Endodermal cell (in vitro differentiated cells): ENCODE data around the gene ANKRD65. TPM values are rescaled to one million over a fixed set of nuclear protein-coding genes. Genes with fewer than 3 reads are reported as not detected.
A peak's percentile ranks its signal among the peaks of the same experiment; 100 is the strongest.

Source experiments
- DNase-seq: peaks from one replicate; pipeline ENCODE4 v3.0.0-alpha.2; 2017
- H3K27ac ChIP-seq: 2 replicates; pipeline ENCODE4 v1.5.1; 2013; ENCODE audit warnings: mild to moderate bottlenecking, low read depth, low read length, moderate library complexity
- H3K27me3 ChIP-seq: 2 replicates; pipeline ENCODE4 v1.6.1; 2013; ENCODE audit warnings: mild to moderate bottlenecking, low read length, moderate library complexity; ENCODE audit not compliant: insufficient read depth, control insufficient read depth, poor library complexity, severe bottlenecking
- H3K36me3 ChIP-seq: 2 replicates; pipeline ENCODE4 v1.7.0; 2013; ENCODE audit warnings: mild to moderate bottlenecking, low read length, moderate library complexity; ENCODE audit not compliant: control insufficient read depth, insufficient read depth
- H3K4me1 ChIP-seq: one replicate; pipeline ENCODE4 v1.7.0; 2013; ENCODE audit warnings: low read length; ENCODE audit not compliant: control insufficient read depth, insufficient read depth
- H3K4me3 ChIP-seq: 2 replicates; pipeline ENCODE4 v1.5.1; 2013; ENCODE audit warnings: mild to moderate bottlenecking, low read length, moderate library complexity
- H3K9ac ChIP-seq: 2 replicates; pipeline ENCODE4 v1.6.1; 2013; ENCODE audit warnings: mild to moderate bottlenecking, low read length, moderate library complexity; ENCODE audit not compliant: poor library complexity, severe bottlenecking; ENCODE audit errors: extremely low read depth
- H3K9me3 ChIP-seq: 2 replicates; pipeline ENCODE4 v1.6.1; 2013; ENCODE audit warnings: mild to moderate bottlenecking, low read length, moderate library complexity; ENCODE audit not compliant: control insufficient read depth
- H3K27ac Mint-ChIP-seq: 2 replicates; pipeline ENCODE4 v1.8.0; 2020; ENCODE audit warnings: mixed read lengths
- H3K27me3 Mint-ChIP-seq: 2 replicates; pipeline ENCODE4 v1.8.0; 2021; ENCODE audit warnings: mild to moderate bottlenecking, mixed read lengths; ENCODE audit not compliant: insufficient read depth
- H3K36me3 Mint-ChIP-seq: 2 replicates; pipeline ENCODE4 v1.8.0; 2020; ENCODE audit warnings: low read depth, mixed read lengths
- H3K4me1 Mint-ChIP-seq: 2 replicates; pipeline ENCODE4 v1.8.0; 2020; ENCODE audit warnings: mixed read lengths
- H3K4me3 Mint-ChIP-seq: 2 replicates; pipeline ENCODE4 v1.8.0; 2020; ENCODE audit warnings: mild to moderate bottlenecking, moderate library complexity, mixed read lengths
- H3K9me3 Mint-ChIP-seq: 2 replicates; pipeline ENCODE4 v1.8.0; 2020; ENCODE audit warnings: mild to moderate bottlenecking, mixed read lengths
- WGBS, 2 experiments: methylation state at CpG; one replicate each; pipeline versions ENCODE4 v1.1.5 to v1.1.7; 2013; ENCODE audit warnings: missing lambda C conversion rate in 2 of 2, mixed read lengths in 1 of 2; ENCODE audit not compliant: insufficient coverage in 1 of 2, insufficient read length in 1 of 2; 5-methylcytosine and 5-hydroxymethylcytosine counted together
- total RNA-seq, 2 donors: library from RNA; stranded (reverse); fragmentation: NEBNext Ultra II Directional in 1 of 2; extraction: Animal tissue kit (Norgen Biotek cat#: 25700) in 1 of 2; gene quantifications; 2 replicates in 1 of 2; 3 replicates in 1 of 2; pipeline ENCODE4 v1.2.1, GENCODE V29; 2021
- TF ChIP-seq, protein P1 (sequence below): fragments of 200-600 bp; sonication (generic); conservative IDR thresholded peaks from 2 replicates; pipeline ENCODE4 v1.5.0; 2021; ENCODE audit warnings: antibody characterized with exemption, mild to moderate bottlenecking

Gene ANKRD65
- total RNA-seq, 2 donors from 2014 or later, result 1.6 TPM

DNA sequence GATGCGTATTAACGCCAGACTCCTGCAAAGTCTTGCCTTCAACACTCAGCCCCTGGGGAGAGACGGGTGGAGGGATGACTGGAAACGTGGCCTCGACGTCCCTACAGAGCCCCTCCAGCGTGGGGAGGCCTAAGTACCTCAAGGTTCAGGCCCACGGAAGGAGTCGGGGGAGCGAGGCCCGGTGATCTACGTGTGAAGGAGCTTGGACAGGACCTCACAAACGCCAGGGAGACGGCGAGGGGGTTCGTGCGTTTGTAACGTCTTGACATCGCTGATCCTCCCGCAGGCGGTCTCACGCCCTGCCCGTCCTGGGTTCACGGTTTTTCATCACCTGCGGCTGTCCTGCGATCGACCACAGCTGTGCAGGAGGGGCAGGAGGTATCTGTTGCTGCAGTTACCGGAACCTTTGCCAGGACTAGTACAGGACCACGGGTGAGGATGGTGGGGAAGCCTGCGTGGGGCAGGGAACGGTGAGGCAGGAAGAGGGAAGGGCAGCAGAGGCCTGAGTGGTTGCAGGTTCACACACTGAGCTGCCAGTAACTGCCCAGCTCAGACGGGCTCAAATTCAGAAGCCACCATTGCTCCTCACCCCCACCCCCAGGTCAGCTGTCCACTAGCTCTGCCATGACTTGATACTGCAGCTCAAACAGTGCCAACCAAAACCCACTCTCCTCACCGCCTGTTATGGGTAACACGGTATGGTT lies 21.1 kb downstream of the ANKRD65 start:
- H3K27me3 ChIP-seq, result no peaks in the 10 kb centered on the region
- no peaks in the 10 kb centered on the region for H3K9me3 ChIP-seq
- H3K9ac ChIP-seq, result peak overlapping the region; percentile 81
- H3K36me3 ChIP-seq, result peaks cover 67% of the 10 kb centered on the region
- Mint-ChIP-seq H3K9me3 (no peaks in the 10 kb centered on the region), H3K4me3 (peak overlapping the region; percentile 88), H3K27ac (peak overlapping the region; percentile 93), H3K4me1 (peaks cover 25% of the 10 kb centered on the region), H3K27me3 (no peaks in the 10 kb centered on the region), H3K36me3 (peaks cover 66% of the 10 kb centered on the region)
- peak; percentile 65 for DNase-seq
- WGBS, 2 experiments, result 10 to 15% methylated on average over 12 to 34 of the region's 34 CpGs
- peak overlapping the region; percentile 51 for H3K27ac ChIP-seq
- peak overlapping the region; percentile 95 for H3K4me3 ChIP-seq
- TF ChIP-seq, protein P1, sequence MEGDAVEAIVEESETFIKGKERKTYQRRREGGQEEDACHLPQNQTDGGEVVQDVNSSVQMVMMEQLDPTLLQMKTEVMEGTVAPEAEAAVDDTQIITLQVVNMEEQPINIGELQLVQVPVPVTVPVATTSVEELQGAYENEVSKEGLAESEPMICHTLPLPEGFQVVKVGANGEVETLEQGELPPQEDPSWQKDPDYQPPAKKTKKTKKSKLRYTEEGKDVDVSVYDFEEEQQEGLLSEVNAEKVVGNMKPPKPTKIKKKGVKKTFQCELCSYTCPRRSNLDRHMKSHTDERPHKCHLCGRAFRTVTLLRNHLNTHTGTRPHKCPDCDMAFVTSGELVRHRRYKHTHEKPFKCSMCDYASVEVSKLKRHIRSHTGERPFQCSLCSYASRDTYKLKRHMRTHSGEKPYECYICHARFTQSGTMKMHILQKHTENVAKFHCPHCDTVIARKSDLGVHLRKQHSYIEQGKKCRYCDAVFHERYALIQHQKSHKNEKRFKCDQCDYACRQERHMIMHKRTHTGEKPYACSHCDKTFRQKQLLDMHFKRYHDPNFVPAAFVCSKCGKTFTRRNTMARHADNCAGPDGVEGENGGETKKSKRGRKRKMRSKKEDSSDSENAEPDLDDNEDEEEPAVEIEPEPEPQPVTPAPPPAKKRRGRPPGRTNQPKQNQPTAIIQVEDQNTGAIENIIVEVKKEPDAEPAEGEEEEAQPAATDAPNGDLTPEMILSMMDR, result no peak
- peaks cover 20% of the 10 kb centered on the region for H3K4me1 ChIP-seq

DNA sequence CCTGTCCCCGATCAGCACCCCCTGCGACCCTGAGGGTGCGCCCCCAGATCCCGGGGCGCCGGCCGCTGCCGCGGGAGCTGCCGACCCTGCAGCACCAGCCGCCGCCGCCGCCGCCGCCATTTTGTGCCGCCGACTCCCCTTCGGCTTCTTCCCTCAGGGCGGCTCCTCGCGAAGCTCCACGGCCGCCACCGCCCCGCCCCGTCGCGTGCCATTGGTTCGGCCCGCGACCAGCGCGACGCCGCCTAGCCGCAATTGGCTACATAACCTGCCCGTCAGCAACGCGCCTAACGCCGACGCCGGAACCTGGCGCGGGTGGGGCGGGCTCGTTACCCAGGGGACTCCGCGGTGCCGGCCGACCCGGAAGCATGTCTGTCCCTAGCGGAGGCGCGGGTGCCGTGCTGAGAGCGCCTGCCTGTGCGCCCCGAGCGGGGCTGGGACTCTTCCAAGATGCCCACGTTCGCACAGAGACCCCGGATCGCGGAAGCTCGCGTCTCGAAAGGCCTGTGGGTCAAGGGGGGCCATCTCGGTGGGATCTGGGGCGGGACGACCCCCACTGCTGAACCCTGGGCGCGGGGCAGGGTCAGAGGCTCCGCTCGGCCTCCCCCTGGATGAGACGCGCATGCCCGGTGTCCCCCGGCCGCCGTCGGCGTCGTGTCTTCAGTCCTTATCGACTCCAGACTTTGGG lies 21.7 kb downstream of the ANKRD65 start, which contains the start of gene CCNL2:
Gene CCNL2 (minus strand): TSS at position 149 of the 685 bp plus-strand sequence. CDS start 29 bp downstream, at position 120.
- peak within 1 kb of the TSS; percentile 90 for H3K9ac ChIP-seq
- H3K27ac ChIP-seq, result peak within 1 kb of the TSS; percentile 73
- peak; percentile 100 for DNase-seq
- Mint-ChIP-seq H3K4me3 (peak within 1 kb of the TSS; percentile 88), H3K4me1 (peaks cover 25% of the 10 kb centered on the region), H3K27ac (peak within 1 kb of the TSS; percentile 93), H3K9me3 (no peaks in the 10 kb centered on the region), H3K36me3 (peaks cover 67% of the 10 kb centered on the region), H3K27me3 (no peaks in the 10 kb centered on the region)
- no peaks in the 10 kb centered on the region for H3K27me3 ChIP-seq
- WGBS, 2 experiments, result 0% methylated on average over 49 to 86 of the region's 86 CpGs
- TF ChIP-seq, protein P1, result peak; percentile 73
- H3K4me1 ChIP-seq, result peaks cover 20% of the 10 kb centered on the region
- H3K4me3 ChIP-seq, result peak within 1 kb of the TSS; percentile 98
- H3K9me3 ChIP-seq, result no peaks in the 10 kb centered on the region
- H3K36me3 ChIP-seq, result peaks cover 64% of the 10 kb centered on the region

DNA sequence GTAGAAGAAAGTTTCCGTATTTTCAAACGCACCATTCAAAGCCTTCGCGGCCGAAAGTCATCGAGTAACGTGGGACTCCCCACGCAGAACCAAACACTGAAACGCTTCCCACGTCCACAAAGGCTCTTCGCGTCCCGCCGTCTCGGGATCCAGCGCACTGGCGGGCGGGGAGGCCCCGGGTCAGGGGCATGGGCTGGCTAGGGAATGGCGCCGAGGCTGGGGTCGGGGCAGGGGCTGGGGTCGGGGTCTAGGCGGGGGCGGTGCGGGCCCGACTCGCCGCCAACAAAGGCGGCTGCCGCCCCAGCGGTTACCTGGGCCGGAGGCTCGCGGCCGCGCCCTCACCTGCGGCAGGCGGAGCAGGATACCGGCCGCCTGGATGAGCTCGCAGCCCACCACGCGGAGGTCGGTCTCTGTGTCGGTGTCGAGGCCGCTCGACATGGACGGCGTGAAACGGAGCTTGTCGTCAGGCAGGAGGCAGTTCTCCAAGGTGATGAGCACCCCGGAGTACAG lies 22.3 kb downstream of the ANKRD65 start:
- DNase-seq, result no peak
- H3K9me3 Mint-ChIP-seq, result no peaks in the 10 kb centered on the region
- peak overlapping the region; percentile 98 for H3K4me3 ChIP-seq
- no peaks in the 10 kb centered on the region for H3K27me3 ChIP-seq
- no peaks in the 10 kb centered on the region for H3K27me3 Mint-ChIP-seq
- H3K36me3 ChIP-seq, result peaks cover 68% of the 10 kb centered on the region
- H3K36me3 Mint-ChIP-seq, result peaks cover 69% of the 10 kb centered on the region
- H3K9me3 ChIP-seq, result no peaks in the 10 kb centered on the region
- H3K4me3 Mint-ChIP-seq, result peak overlapping the region; percentile 88
- H3K9ac ChIP-seq, result peak overlapping the region; percentile 90
- H3K27ac ChIP-seq, result peak overlapping the region; percentile 73
- peak overlapping the region; percentile 93 for H3K27ac Mint-ChIP-seq
- peaks cover 20% of the 10 kb centered on the region for H3K4me1 ChIP-seq
- TF ChIP-seq, protein P1, result no peak
- peaks cover 25% of the 10 kb centered on the region for H3K4me1 Mint-ChIP-seq
- 0% methylated on average over 25 to 54 of the region's 54 CpGs for WGBS, 2 experiments
